AG09319 (cell line): Measurements from ENCODE around the gene OGFRL1.

Experiments used
- DNase-seq: peaks from one replicate; pipeline ENCODE4 v3.0.0-alpha.2; 2010; ENCODE audit warnings: low read depth; ENCODE audit errors: extremely low read depth
- TF ChIP-seq, protein P1 (sequence below): IDR thresholded peaks from 2 replicates; pipeline ENCODE4 v1.5.1; 2011; ENCODE audit warnings: low read depth, mild to moderate bottlenecking, inconsistent platforms, low read length, moderate library complexity

OGFRL1 gene

DNA sequence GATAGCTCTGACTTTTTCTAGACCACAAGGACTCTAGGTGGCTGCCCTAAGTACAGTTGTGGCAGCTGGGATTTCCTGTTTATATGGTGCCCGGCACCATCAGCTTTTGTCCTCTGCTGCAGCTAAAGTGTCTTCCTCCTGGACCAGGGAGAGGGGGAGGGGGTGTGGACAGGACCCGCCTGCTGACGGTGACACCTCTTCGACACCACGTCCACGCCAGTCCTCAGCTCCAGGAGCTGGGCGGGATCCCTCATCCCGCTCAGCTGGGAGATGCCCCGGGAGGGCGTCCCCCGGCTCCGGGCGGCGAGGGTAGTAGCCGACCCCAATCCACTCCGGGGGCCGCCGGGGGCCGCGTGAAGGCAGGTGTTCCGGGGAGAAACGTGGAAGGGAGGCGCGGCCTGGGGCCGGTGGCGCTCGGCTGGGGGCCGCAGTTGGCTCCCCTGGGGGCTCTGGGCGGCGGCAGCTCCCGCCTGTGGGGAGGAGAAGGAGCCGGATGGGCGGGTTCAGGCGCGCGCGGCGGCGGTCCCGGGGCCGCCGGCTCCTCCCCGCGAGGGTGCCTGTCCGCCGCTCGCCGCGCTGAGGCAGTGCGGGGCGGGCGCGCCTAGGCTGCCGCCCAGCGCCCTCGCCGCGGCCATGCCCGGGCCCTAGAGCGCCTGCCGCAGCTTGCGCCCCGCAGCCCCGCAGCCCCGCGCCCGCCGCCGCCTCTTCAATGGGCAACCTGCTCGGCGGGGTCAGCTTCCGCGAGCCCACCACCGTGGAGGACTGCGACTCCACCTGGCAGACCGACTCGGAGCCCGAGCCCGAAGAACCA is at the start of gene OGFRL1:
OGFRL1 (plus strand) TSS at position 584 of the 811 bp plus-strand sequence; CDS start at position 710, 126 bp downstream.
- DNase-seq = peak; percentile 35
- TF ChIP-seq, protein P1, sequence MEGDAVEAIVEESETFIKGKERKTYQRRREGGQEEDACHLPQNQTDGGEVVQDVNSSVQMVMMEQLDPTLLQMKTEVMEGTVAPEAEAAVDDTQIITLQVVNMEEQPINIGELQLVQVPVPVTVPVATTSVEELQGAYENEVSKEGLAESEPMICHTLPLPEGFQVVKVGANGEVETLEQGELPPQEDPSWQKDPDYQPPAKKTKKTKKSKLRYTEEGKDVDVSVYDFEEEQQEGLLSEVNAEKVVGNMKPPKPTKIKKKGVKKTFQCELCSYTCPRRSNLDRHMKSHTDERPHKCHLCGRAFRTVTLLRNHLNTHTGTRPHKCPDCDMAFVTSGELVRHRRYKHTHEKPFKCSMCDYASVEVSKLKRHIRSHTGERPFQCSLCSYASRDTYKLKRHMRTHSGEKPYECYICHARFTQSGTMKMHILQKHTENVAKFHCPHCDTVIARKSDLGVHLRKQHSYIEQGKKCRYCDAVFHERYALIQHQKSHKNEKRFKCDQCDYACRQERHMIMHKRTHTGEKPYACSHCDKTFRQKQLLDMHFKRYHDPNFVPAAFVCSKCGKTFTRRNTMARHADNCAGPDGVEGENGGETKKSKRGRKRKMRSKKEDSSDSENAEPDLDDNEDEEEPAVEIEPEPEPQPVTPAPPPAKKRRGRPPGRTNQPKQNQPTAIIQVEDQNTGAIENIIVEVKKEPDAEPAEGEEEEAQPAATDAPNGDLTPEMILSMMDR = no peak; the same call in 1 of the 2 replicates

- TF ChIP-seq, protein P1 = no peak
- DNase-seq = no peak
These were observed 48.9 kb upstream of the OGFRL1 start for GRCh38 chr6:71239694-71240093.

GRCh38 chr6:71245265-71246049 is 43.2 kb upstream of the OGFRL1 start:
- no peak for DNase-seq
- TF ChIP-seq, protein P1 = no peak

GRCh38 chr6:71246596-71246995 is 42.0 kb upstream of the OGFRL1 start:
- TF ChIP-seq, protein P1 = no peak
- no peak for DNase-seq

DNA sequence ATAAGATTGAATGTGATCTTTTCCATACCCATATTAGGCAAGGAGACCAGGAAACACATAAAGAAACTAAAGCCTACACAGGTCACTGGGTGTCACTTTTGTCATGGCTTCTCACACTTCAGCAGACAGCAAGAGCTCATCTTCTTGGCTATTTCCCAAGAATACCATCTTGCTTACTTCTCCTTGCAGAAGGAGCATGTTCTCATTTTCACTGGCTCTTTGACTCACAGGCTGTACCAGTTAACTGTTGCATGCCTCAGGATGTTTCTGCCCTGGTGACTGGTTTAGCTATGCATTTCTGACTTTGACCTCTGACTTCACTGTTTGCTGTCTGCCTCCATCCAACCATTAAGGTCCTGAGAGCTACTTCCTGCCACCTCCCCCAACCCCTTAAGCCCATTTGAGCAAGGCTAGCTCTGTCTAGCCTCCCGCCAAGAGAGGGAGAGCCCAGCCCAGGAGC is 40.3 kb upstream of the OGFRL1 start:
- no peak for DNase-seq

DNA sequence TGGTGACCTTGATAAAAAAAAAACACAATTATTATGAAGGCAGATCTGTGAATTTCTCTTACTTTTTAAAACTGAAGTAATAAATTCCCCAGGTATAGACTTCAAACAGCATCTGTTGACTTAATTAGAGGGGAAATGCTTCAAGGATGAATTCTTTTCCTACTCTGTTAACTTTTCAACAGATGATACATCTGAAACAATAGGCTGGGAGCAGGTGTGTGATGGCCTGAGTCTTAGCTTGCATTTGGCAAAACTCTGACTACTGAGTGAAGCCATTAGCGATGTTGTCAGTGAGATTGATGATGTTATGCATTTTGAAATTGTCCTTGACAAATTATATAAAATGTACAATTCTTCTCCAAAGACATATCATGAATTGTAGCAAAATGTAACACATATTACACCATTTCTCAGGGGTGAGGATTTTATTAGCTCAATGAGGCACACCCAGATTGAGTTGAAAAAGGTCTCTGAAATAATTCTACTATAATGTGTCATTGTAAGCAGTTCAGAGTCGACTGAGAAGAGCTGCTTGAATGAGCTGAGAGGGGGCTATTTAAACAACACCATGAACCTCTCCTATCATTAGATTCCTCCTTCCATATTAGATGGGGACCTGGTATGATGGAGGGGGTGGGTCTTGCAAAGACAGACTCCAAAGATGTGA is 39.6 kb upstream of the OGFRL1 start:
- TF ChIP-seq, protein P1 = no peak
- DNase-seq = no peak

More for the DNA sequence above, 40.3 kb upstream of the OGFRL1 start:
- TF ChIP-seq, protein P1 = no peak
